Testis (tissue), 3 donors: ENCODE measurements around the gene ZNF212. TPM values are rescaled to one million over a fixed set of nuclear protein-coding genes. Genes with fewer than 3 reads are reported as not detected.

Source experiments
- DNase-seq: peaks from one replicate; pipeline ENCODE4 v3.0.0-alpha.2; 2019
- H3K27ac ChIP-seq, 2 donors: fragments of 200-600 bp; sonication (generic); one replicate each; pipeline ENCODE4 v1.5.1; 2019
- H3K27me3 ChIP-seq: fragments of 200-600 bp; sonication (generic); one replicate; pipeline ENCODE4 v1.5.1; 2019
- H3K36me3 ChIP-seq: fragments of 200-600 bp; sonication (generic); one replicate; pipeline ENCODE4 v1.5.1; 2017; ENCODE audit warnings: low read depth; ENCODE audit errors: missing control alignments
- H3K4me1 ChIP-seq: fragments of 200-600 bp; sonication (generic); one replicate; pipeline ENCODE4 v1.5.1; 2019
- H3K4me3 ChIP-seq, 2 donors: fragments of 200-600 bp; sonication (generic); one replicate each; pipeline ENCODE4 v1.5.1; 2017 to 2019
- H3K9me3 ChIP-seq: fragments of 200-600 bp; sonication (generic); one replicate; pipeline ENCODE4 v1.5.1; 2017
- CTCF ChIP-seq, 3 experiments: fragments of 450-650 bp in 2 of 3; fragments of 200-600 bp in 1 of 3; sonication (generic) in 1 of 3; IDR thresholded peaks; one replicate each; pipeline ENCODE4 v1.5.1; 2016 to 2019; ENCODE audit warnings: antibody characterized with exemption in 3 of 3, mild to moderate bottlenecking in 2 of 3, moderate library complexity in 1 of 3
- POLR2A ChIP-seq: fragments of 450-650 bp; IDR thresholded peaks from one replicate; pipeline ENCODE4 v1.6.1; 2017; ENCODE audit warnings: antibody characterized with exemption, mild to moderate bottlenecking, moderate library complexity
- WGBS, 2 donors: methylation state at CpG; one replicate each; pipeline ENCODE4 v1.1.5; 2018; 5-methylcytosine and 5-hydroxymethylcytosine counted together
- intact Hi-C: fragments of 100-400 bp; cut with DNase I; formaldehyde crosslinking; loops from one replicate; pipeline ENCODE4 v1.15.1; 2023; ENCODE audit warnings: low total_unique reads
- polyA plus RNA-seq: library from polyadenylated mRNA; stranded (reverse); fragments of 350-450 nt; fragmentation: Illumina TruSeq; extraction: RNeasy Lipid Tissue Mini Kit (QIAGEN cat#74804); gene quantifications from one replicate; pipeline ENCODE4 v1.2.3, GENCODE V29; 2014; ENCODE audit warnings: low read depth, low replicate concordance; ENCODE audit not compliant: insufficient read depth
- total RNA-seq, 2 donors: library from RNA; depleted of rRNA; stranded (reverse); fragments of >200 nt; gene quantifications; one replicate each; pipeline ENCODE4 v1.2.3, GENCODE V29; 2016

The ZNF212 gene
- total and polyA plus RNA-seq, 3 donors from 2014 or later, result 17.2 to 24.2 (median 23.1) TPM

- 79 to 84% methylated on average over 7 of the region's 7 CpGs for WGBS, 2 donors
- Histone ChIP-seq H3K4me3 (no peak overlapping the region), H3K9me3 (no peaks in the 10 kb centered on the region), H3K4me1 (peaks cover 8% of the 10 kb centered on the region), H3K27ac (no peak overlapping the region), H3K27me3 (no peaks in the 10 kb centered on the region), H3K36me3 (no peaks in the 10 kb centered on the region)
- TF ChIP-seq POLR2A, result no peak
- no peak for DNase-seq
- intact Hi-C loops, result no loop called here
Measured at GRCh38 chr7:149237502-149237901, 1.9 kb upstream of the ZNF212 start.

GRCh38 chr7:149238051-149238450 lies 1.4 kb upstream of the ZNF212 start:
- TF ChIP-seq POLR2A (no peak), CTCF (IDR thresholded peaks at IDR 0.05) (no peak)
- Histone ChIP-seq H3K9me3 (no peaks in the 10 kb centered on the region), H3K4me3 (no peak overlapping the region), H3K27ac (no peak overlapping the region), H3K36me3 (no peaks in the 10 kb centered on the region), H3K4me1 (peaks cover 8% of the 10 kb centered on the region), H3K27me3 (no peaks in the 10 kb centered on the region)
- WGBS, 2 donors, result 76 to 78% methylated on average over 3 of the region's 3 CpGs
- intact Hi-C loops, result no loop called here
- no peak for DNase-seq

- Histone ChIP-seq H3K4me1 (peaks cover 8% of the 10 kb centered on the region), H3K27me3 (no peaks in the 10 kb centered on the region), H3K36me3 (no peaks in the 10 kb centered on the region), H3K9me3 (no peaks in the 10 kb centered on the region), H3K27ac (no peak overlapping the region), H3K4me3 (peak overlapping the region; percentile 73 to 90)
- intact Hi-C loops, result no loop called here
- no peak for DNase-seq
- TF ChIP-seq POLR2A (no peak), CTCF (IDR thresholded peaks at IDR 0.05) (no peak)
- 60 to 66% methylated on average over 5 of the region's 5 CpGs for WGBS, 2 donors
Measured at GRCh38 chr7:149240637-149241036, 1.2 kb downstream of the ZNF212 start.

- TF ChIP-seq POLR2A, result no peak
- TF ChIP-seq CTCF (IDR thresholded peaks at IDR 0.05), result no peak
- H3K36me3 ChIP-seq, result no peaks in the 10 kb centered on the region
- no peak overlapping the region for H3K4me3 ChIP-seq
- H3K27me3 ChIP-seq, result no peaks in the 10 kb centered on the region
- 83% methylated on average over 5 of the region's 5 CpGs for WGBS, 2 donors
- H3K27ac ChIP-seq, result no peak overlapping the region
- intact Hi-C loops, result no loop called here
- peaks cover 8% of the 10 kb centered on the region for H3K4me1 ChIP-seq
- no peaks in the 10 kb centered on the region for H3K9me3 ChIP-seq
- no peak for DNase-seq
Measured at GRCh38 chr7:149241696-149242095, 2.2 kb downstream of the ZNF212 start.

GRCh38 chr7:149245244-149245643 lies 5.8 kb downstream of the ZNF212 start:
- TF ChIP-seq CTCF (IDR thresholded peaks at IDR 0.05), result no peak
- TF ChIP-seq POLR2A, result no peak
- 79 to 85% methylated on average over 5 of the region's 5 CpGs for WGBS, 2 donors
- no peak for DNase-seq
- intact Hi-C loops, result no loop called here
- H3K4me3 ChIP-seq, result no peak overlapping the region
- H3K9me3 ChIP-seq, result no peaks in the 10 kb centered on the region
- no peaks in the 10 kb centered on the region for H3K27me3 ChIP-seq
- no peaks in the 10 kb centered on the region for H3K36me3 ChIP-seq
- H3K27ac ChIP-seq, result no peak overlapping the region
- peaks cover 7% of the 10 kb centered on the region for H3K4me1 ChIP-seq
